IMR-90 (cell line): ENCODE data around the gene SIRPD. TPM values are rescaled to one million over a fixed set of nuclear protein-coding genes. Genes with fewer than 3 reads are reported as not detected.

ENCODE experiments used
- ATAC-seq: fragments of 200-7000 bp; cut with Tn5 transposase; 2 replicates; pipeline ENCODE4 v1.9.1; 2020; ENCODE audit warnings: low read depth, mild to moderate bottlenecking, moderate library complexity
- BruUV-seq: library from RNA; stranded (reverse); fragments of 400-500 nt; replicated peaks from 2 replicates; lab custom pipeline; 2021; lab: Mats Ljungman, UMichigan
- CTCF ChIA-PET: fragments of 300-600 bp; formaldehyde crosslinking; extraction: SDS; loops from one replicate; lab custom pipeline; 2021; ENCODE audit warnings: antibody characterized with exemption; lab: Yijun Ruan, JAX
- POLR2A ChIA-PET: fragments of 300-600 bp; sonication (Branson Sonifier 250); formaldehyde crosslinking; loops from one replicate; lab custom pipeline; 2022; ENCODE audit warnings: antibody characterized with exemption; ENCODE audit not compliant: unreplicated experiment; lab: Charles Lee
- DNase-seq: peaks from one replicate; pipeline ENCODE4 v3.0.0; 2013
- H2AFZ ChIP-seq: replicated peaks from 2 replicates; pipeline ENCODE3; 2013; ENCODE audit warnings: low read length, mild to moderate bottlenecking; ENCODE audit not compliant: poor library complexity
- H2AK5ac ChIP-seq: 2 replicates; pipeline ENCODE4 v1.6.1; 2013; ENCODE audit warnings: low read depth, low read length, inconsistent platforms
- H2AK9ac ChIP-seq: replicated peaks from 2 replicates; pipeline ENCODE3; 2013; ENCODE audit warnings: mild to moderate bottlenecking, low read depth, low read length, moderate library complexity; ENCODE audit not compliant: poor library complexity
- H2BK120ac ChIP-seq: 2 replicates; pipeline ENCODE4 v1.6.1; 2013; ENCODE audit warnings: low read depth, low read length, inconsistent platforms
- H2BK15ac ChIP-seq: 3 replicates; pipeline ENCODE4 v1.6.1; 2013; ENCODE audit warnings: low read depth, low read length, inconsistent platforms
- H2BK20ac ChIP-seq: 2 replicates; pipeline ENCODE4 v1.6.1; 2013; ENCODE audit warnings: low read depth, mild to moderate bottlenecking, inconsistent platforms, low read length, moderate library complexity
- H2BK5ac ChIP-seq: 2 replicates; pipeline ENCODE4 v1.6.1; 2013; ENCODE audit warnings: mild to moderate bottlenecking, low read depth, low read length, inconsistent platforms; ENCODE audit not compliant: poor library complexity, severe bottlenecking
- H3K14ac ChIP-seq: replicated peaks from 2 replicates; pipeline ENCODE4 v1.6.1; 2013; ENCODE audit warnings: low read depth, low read length, inconsistent platforms
- H3K18ac ChIP-seq: 2 replicates; pipeline ENCODE4 v1.6.1; 2013; ENCODE audit warnings: low read depth, low read length, control low read depth
- H3K23ac ChIP-seq: 2 replicates; pipeline ENCODE4 v1.6.1; 2013; ENCODE audit warnings: low read depth, low read length, inconsistent platforms
- H3K27ac ChIP-seq: 2 replicates; pipeline ENCODE4 v1.5.1; 2013; ENCODE audit warnings: mild to moderate bottlenecking, control low read depth, low read length; ENCODE audit not compliant: insufficient read depth
- H3K27me3 ChIP-seq: 2 replicates; pipeline ENCODE4 v1.6.1; 2013; ENCODE audit warnings: low read length; ENCODE audit not compliant: control insufficient read depth, insufficient read depth
- H3K36me3 ChIP-seq: 2 replicates; pipeline ENCODE4 v1.6.1; 2013; ENCODE audit warnings: low read length, mixed read lengths; ENCODE audit not compliant: control insufficient read depth, insufficient read depth
- H3K4ac ChIP-seq: 2 replicates; pipeline ENCODE4 v1.6.1; 2013; ENCODE audit warnings: low read depth, low read length, inconsistent platforms
- H3K4me1 ChIP-seq: 2 replicates; pipeline ENCODE4 v1.6.1; 2013; ENCODE audit warnings: low read length, mixed read lengths; ENCODE audit not compliant: control insufficient read depth, insufficient read depth
- H3K4me2 ChIP-seq: 2 replicates; pipeline ENCODE4 v1.6.1; 2013; ENCODE audit warnings: low read depth, mild to moderate bottlenecking, control low read depth, low read length, moderate library complexity
- H3K4me3 ChIP-seq: 2 replicates; pipeline ENCODE4 v1.5.1; 2013; ENCODE audit warnings: low read depth, mild to moderate bottlenecking, control low read depth, low read length, moderate library complexity; ENCODE audit not compliant: insufficient read depth
- H3K56ac ChIP-seq: 2 replicates; pipeline ENCODE4 v1.6.1; 2013; ENCODE audit warnings: low read length, inconsistent platforms; ENCODE audit not compliant: insufficient read depth; ENCODE audit errors: extremely low read depth
- H3K79me1 ChIP-seq, 2 experiments: 2 replicates each; pipeline ENCODE4 v1.6.1; 2013; ENCODE audit warnings: low read length in 2 of 2, inconsistent platforms in 1 of 2, low read depth in 1 of 2
- H3K9ac ChIP-seq: 2 replicates; pipeline ENCODE4 v1.6.1; 2013; ENCODE audit warnings: low read depth, low read length, control low read depth
- H3K9me1 ChIP-seq: 2 replicates; pipeline ENCODE4 v1.6.1; 2013; ENCODE audit warnings: low read length, inconsistent platforms; ENCODE audit not compliant: insufficient read depth
- H3K9me3 ChIP-seq: 2 replicates; pipeline ENCODE4 v1.6.1; 2013; ENCODE audit warnings: low read length; ENCODE audit not compliant: control insufficient read depth, insufficient read depth
- H4K20me1 ChIP-seq: 2 replicates; pipeline ENCODE4 v1.6.1; 2013; ENCODE audit warnings: low read length, inconsistent platforms; ENCODE audit not compliant: insufficient read depth
- H4K5ac ChIP-seq: 2 replicates; pipeline ENCODE4 v1.6.1; 2013; ENCODE audit warnings: mild to moderate bottlenecking, low read depth, low read length, control low read depth
- H4K8ac ChIP-seq, 2 experiments: 2 replicates each; pipeline ENCODE4 v1.6.1; 2013; ENCODE audit warnings: low read depth in 2 of 2, low read length in 2 of 2, control low read depth in 1 of 2, inconsistent platforms in 1 of 2
- H4K91ac ChIP-seq: 2 replicates; pipeline ENCODE4 v1.6.1; 2013; ENCODE audit warnings: low read depth, low read length, inconsistent platforms; ENCODE audit not compliant: insufficient read depth
- CTCF ChIP-seq: conservative IDR thresholded peaks from 2 replicates; pipeline ENCODE4 v1.5.1; 2012; ENCODE audit warnings: mild to moderate bottlenecking, low read depth, low read length, improper control_type of control experiment
- FOS ChIP-seq: fragments of 150-350 bp; IDR thresholded peaks from 2 replicates; pipeline ENCODE4 v1.6.1; 2016; ENCODE audit warnings: low read depth, low read length
- POLR2A ChIP-seq: IDR thresholded peaks from 2 replicates; pipeline ENCODE4 v1.6.1; 2012; ENCODE audit warnings: mild to moderate bottlenecking, low read depth, low read length
- USF2 ChIP-seq: fragments of 150-350 bp; IDR thresholded peaks from 2 replicates; pipeline ENCODE4 v1.6.1; 2017; ENCODE audit warnings: mild to moderate bottlenecking, antibody characterized with exemption, low read length, low read depth
- WGBS, 2 experiments: methylation state at CpG; one replicate each; pipeline versions ENCODE4 v1.1.5 to v1.1.7; 2013; ENCODE audit warnings: missing lambda C conversion rate in 2 of 2; ENCODE audit not compliant: insufficient read length in 1 of 2; ENCODE audit errors: extremely low coverage in 2 of 2; 5-methylcytosine and 5-hydroxymethylcytosine counted together
- dilution Hi-C: fragments of 300-500 bp; cut with HindIII; formaldehyde crosslinking; loops from one replicate; pipeline ENCODE4 v1.14.3; 2018; ENCODE audit warnings: low sequenced_read_pairs; ENCODE audit not compliant: unreplicated experiment
- in situ Hi-C: fragments of 300-500 bp; cut with MboI; formaldehyde crosslinking; loops from 3 replicates; pipeline ENCODE4 v1.14.3; 2019; ENCODE audit warnings: low sequenced_read_pairs, inconsistent platforms, mixed read lengths
- intact Hi-C: fragments of 100-400 bp; cut with micrococcal nuclease; formaldehyde crosslinking; loops from 2 replicates; pipeline ENCODE4 v1.10.0; 2022
- microRNA-seq, 2 experiments: library from miRNA; stranded (forward) in 1 of 2; unstranded in 1 of 2; fragments of 10-50 nt in 1 of 2; fragments of <30 nt in 1 of 2; gene quantifications in 1 of 2; microRNA quantifications in 1 of 2; one replicate each; pipeline versions ENCODE3 to v1.1.0; 2013 to 2020; ENCODE audit not compliant: insufficient read depth in 1 of 2, insufficient read length in 1 of 2, unreplicated experiment in 1 of 2
- polyA plus RNA-seq, 3 experiments: library from polyadenylated mRNA; depleted of rRNA; stranded (reverse); fragments of >200 nt; gene quantifications; 2 replicates each; pipeline ENCODE4 v1.2.3, GENCODE V29; 2012; ENCODE audit warnings: low replicate concordance in 1 of 3
- small RNA-seq, 5 experiments: library from RNA; depleted of rRNA; stranded (forward); fragments of <200 nt; gene quantifications; one replicate each; pipeline ENCODE3, GENCODE V24; 2012
- total RNA-seq: library from RNA; depleted of rRNA; stranded (reverse); fragments of >200 nt; gene quantifications from 2 replicates; pipeline ENCODE4 v1.2.3, GENCODE V29; 2012; rRNA removed

Gene SIRPD
- total and polyA plus RNA-seq, 2 of the 4 experiments (the other 2 are of a cell fraction): not detected

GRCh38 chr20:1484438-1485116 is 72.9 kb downstream of the SIRPD start:
- Histone ChIP-seq H3K23ac (no peak overlapping the region), H3K4ac (no peak overlapping the region), H3K4me2 (no peak overlapping the region), H3K18ac (no peak overlapping the region), H2BK5ac (no peak overlapping the region), H3K27me3 (peaks cover 10% of the 10 kb centered on the region), H3K9ac (no peak overlapping the region), H4K20me1 (no peaks in the 10 kb centered on the region), H3K9me3 (no peaks in the 10 kb centered on the region), H3K36me3 (no peaks in the 10 kb centered on the region), H3K9me1 (no peaks in the 10 kb centered on the region), H4K91ac (no peak overlapping the region), H2AK9ac (no peak overlapping the region), H4K8ac (no peak overlapping the region), H3K4me3 (no peak overlapping the region), H4K5ac (no peak overlapping the region), H2BK15ac (no peak overlapping the region), H3K56ac (no peak overlapping the region), H2BK120ac (no peak overlapping the region), H3K14ac (no peak overlapping the region), H2BK20ac (no peak overlapping the region), H2AK5ac (no peak overlapping the region), H3K27ac (no peak overlapping the region), H3K4me1 (no peaks in the 10 kb centered on the region), H2AFZ (no peak overlapping the region), H3K79me1 (no peaks in the 10 kb centered on the region)
- no TSS peak for BruUV-seq
- TF ChIP-seq POLR2A (no peak), FOS (no peak), CTCF (no peak), USF2 (no peak)
- ChIA-PET POLR2A (no interaction called here), CTCF (interaction anchor here (1.0 kb wide), 1 partner anchor 18 kb away, joined by 3 read pairs; no protein-coding TSS in a partner anchor)
- in situ Hi-C loops: no loop called here
- ATAC-seq: no peak
- dilution Hi-C loops: no loop called here
- intact Hi-C loops: no loop called here
- no CpG with 5 or more reads among the region's 5 CpGs for WGBS, 2 experiments
- no peak for DNase-seq

Small RNAs within 50 kb of the gene (microRNA-seq; reads per million reads assigned to microRNA genes)
- gene RNU6-917P (ENCODE audit: insufficient read depth, insufficient read length): not detected

Small RNAs within 50 kb of the gene (small RNA-seq; reads per million reads assigned to genes)
- 0 reads per million in 5 experiments for gene RNU6-917P

Other genes starting within 250 kb of the SIRPD start
- gene SDCBP2, start 228.6 kb downstream of the SIRPD start, total RNA-seq: 0.54 and 0.83 TPM in 2 replicates
- 1.3 TPM in 2 replicates for gene SDCBP2, start 228.6 kb downstream of the SIRPD start, polyA plus RNA-seq (2012; rRNA removed)
- gene FKBP1A, start 164.7 kb downstream of the SIRPD start, total RNA-seq: 91.9 and 120 TPM in 2 replicates
- 513 and 528 TPM in 2 replicates for gene FKBP1A, start 164.7 kb downstream of the SIRPD start, polyA plus RNA-seq (2012; rRNA removed)
- gene NSFL1C, start 90.9 kb downstream of the SIRPD start, total RNA-seq: 40.3 and 41.1 TPM in 2 replicates
- gene NSFL1C, start 90.9 kb downstream of the SIRPD start, polyA plus RNA-seq (2012; rRNA removed): 28.6 and 33.0 TPM in 2 replicates
- not detected in 2 replicates for gene SIRPB2, start 66.3 kb downstream of the SIRPD start, total RNA-seq
- not detected in 2 replicates for gene SIRPB2, start 66.3 kb downstream of the SIRPD start, polyA plus RNA-seq (2012; rRNA removed)
- 0.56 and 0.90 TPM in 2 replicates for gene SIRPB1, start 62.3 kb upstream of the SIRPD start, total RNA-seq
- 1.0 and 1.6 TPM in 2 replicates for gene SIRPB1, start 62.3 kb upstream of the SIRPD start, polyA plus RNA-seq (2012; rRNA removed)
- not detected in 2 replicates for gene SIRPG, start 100.1 kb upstream of the SIRPD start, total RNA-seq
- gene SIRPG, start 100.1 kb upstream of the SIRPD start, polyA plus RNA-seq (2012; rRNA removed): not detected in 2 replicates